Mucosa of gallbladder (tissue), 1 donor: Measurements from ENCODE around the gene ZNF444. TPM values are rescaled to one million over a fixed set of nuclear protein-coding genes. Genes with fewer than 3 reads are reported as not detected.
"Not testable (repeated sequence)": the region's sequence is repeated elsewhere in the genome, so short reads cannot be mapped to it uniquely, and the experiment has no call there.

Source experiments
- DNase-seq: peaks from one replicate; pipeline ENCODE4 v3.0.0-alpha.2; 2020; ENCODE audit warnings: low spot score
- total RNA-seq: library from RNA; stranded (reverse); gene quantifications from one replicate; pipeline ENCODE4 v1.2.1, GENCODE V29; 2021
- donor health status: DM: no; HTN: no; CAD: no.

Gene ZNF444
- total RNA-seq, 1 donor from 2014 or later = 76.2 TPM

- DNase-seq = not testable (repeated sequence)
Observed at GRCh38 chr19:56176310-56176709, 35.2 kb downstream of the ZNF444 start.

DNA sequence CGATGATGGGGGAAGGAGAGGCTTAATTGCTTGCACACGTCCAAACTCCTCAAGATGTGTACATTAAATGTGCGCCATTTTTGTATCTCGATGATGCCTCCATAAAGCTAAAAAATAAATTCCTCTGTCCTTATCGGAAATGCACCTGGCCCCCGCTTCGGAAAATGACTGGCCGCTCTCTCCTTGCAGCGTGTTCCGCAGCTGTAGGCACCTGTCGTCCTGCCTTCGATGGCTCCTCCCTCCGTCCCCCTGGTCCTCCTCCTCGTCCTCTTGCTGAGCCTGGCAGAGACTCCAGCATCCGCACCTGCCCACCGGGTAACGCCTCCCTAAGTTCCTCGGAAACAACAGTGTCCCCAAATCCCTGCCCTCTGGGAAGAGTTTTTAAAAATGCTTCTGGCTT, 35.8 kb downstream of the ZNF444 start:
- DNase-seq = no peak

- no peak for DNase-seq
Observed at GRCh38 chr19:56177564-56178243, 36.6 kb downstream of the ZNF444 start.

DNA sequence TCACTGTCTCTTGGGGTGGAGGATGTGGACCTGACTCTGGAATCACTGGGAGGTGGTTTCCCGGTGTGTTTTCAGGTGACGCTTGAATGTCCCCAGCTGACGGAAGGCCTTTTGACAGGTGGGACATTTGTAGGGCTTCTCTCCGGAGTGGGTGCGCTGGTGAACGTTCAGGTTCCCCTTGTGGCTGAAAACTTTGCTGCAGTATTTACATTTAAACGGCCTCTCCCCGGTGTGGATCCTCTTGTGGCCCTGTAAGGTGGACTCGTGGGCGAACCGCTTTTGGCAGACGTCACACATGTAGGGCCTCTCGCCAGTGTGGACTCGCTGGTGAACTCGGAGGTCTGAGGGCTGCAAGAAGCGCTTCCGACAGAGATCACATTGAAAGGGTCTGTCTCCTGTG, 48.7 kb downstream of the ZNF444 start:
- no peak for DNase-seq

DNA sequence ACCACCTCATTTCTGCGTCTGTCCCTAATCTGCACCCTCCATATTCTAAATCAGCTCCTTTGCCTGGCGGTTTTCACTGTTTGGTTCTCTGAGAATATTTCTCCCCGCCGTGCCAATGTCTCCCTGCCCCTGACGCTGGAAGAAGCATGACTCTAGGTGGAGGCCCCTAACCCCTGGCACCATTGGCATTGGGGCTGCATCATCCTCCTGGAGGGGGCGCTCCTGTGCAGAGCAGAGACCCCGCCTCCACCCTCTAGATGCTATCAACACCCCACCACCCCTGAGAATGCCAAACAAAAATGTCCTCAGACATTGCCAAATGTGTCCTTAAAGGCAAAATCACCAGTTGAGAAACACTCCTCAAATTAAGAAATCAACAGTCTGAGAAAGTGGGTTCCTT, 50.0 kb downstream of the ZNF444 start:
- DNase-seq = no peak

DNA sequence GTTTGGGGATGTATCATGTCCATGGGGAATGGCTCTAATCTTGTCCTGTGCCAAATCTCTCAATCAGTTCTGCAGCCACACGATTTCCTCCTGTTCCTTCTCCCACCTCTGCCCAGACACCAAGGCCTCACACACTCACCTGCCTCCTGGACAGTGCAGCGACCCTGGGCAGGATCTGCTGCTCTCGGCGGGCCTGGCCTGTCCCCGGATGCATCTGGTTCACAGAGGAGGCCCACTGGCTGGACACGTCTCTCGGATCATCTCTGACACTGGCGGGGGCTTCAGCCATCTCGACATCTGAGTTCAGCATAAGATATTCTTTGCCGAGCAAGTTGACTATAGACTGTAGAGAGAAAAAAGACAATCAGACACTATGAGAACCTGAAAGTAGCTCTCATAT, 50.6 kb downstream of the ZNF444 start:
- no peak for DNase-seq

GRCh38 chr19:56193981-56194640, 53.0 kb downstream of the ZNF444 start:
- no peak for DNase-seq

GRCh38 chr19:56197646-56198045, 56.6 kb downstream of the ZNF444 start, which contains the start of gene ZSCAN5B:
Gene ZSCAN5B, minus strand, starts transcription at chr19:56197783. Its CDS starts 4,731 bp downstream, at chr19:56193052.
- DNase-seq = not testable (repeated sequence)

GRCh38 chr19:56199687-56200086, 58.6 kb downstream of the ZNF444 start:
- no peak for DNase-seq

DNA sequence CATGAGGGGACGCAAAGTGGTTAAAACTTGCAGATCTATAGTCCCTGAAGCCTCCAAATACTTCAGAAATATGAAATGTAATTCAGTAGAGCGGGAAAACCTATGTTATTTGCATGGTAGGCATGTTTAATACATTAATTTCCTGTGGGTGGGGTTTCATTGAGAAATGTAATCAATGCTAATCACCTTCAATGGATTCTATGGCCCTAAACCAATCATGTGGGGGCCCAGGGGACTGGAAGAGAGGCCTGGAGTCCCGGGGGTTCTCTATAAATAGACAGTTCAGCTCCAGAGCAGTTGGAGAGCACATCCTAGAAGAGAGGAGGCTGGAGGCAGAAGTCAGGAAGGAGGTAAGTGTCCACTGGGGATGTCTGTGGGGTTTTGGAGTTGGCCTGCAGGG, 60.9 kb downstream of the ZNF444 start, which contains the start of gene ZSCAN5C:
TSS of gene ZSCAN5C (plus strand) at position 301 of the 400 bp plus-strand sequence. CDS start 3,641 bp downstream, outside the sequence.
- no peak for DNase-seq

- DNase-seq = not testable (repeated sequence)
Observed at GRCh38 chr19:56207581-56207980, 66.5 kb downstream of the ZNF444 start.

DNA sequence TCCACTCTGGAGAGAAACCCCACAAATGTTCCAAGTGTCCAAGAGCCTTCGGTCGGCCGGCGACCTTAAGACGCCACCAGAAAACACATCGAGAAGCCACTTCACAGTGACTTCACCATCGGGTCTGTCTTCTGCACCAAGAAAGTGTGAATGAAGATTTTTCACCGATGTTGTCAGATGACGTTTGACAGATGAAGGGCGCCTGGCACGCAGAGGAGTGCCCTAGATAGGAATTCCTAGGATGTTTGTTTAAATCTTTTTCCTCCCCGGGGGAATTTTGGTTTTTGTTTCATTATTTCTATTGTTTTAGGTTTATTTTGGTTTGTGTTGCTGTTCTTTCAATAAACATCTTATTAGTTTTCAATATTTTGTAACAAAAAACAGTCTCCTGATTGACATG, 68.0 kb downstream of the ZNF444 start:
- DNase-seq = no peak

DNA sequence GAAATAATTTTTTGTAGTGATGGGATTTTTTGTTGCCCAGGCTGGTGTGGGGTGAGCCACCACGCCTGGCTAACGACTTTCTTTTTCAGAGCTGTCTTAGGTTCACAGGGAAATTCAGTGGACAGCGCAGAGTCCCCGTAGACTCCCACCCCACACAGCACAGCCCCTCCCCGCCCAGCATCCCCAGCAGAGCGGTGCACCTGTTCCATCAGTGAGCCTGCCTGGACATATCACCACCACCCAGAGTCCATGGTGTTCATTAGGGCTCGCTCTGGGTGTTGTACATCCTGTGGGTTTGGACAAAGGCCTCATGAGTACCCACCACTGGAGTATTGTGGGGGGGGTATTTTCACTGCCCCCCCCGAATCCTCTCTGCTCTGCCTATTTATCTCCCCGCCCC, 68.9 kb downstream of the ZNF444 start:
- not testable (repeated sequence) for DNase-seq

Other genes with a start within 250 kb of the ZNF444 start
- gene NLRP13, start 209.0 kb upstream of the ZNF444 start, total RNA-seq = not detected
- gene NLRP8, start 193.5 kb upstream of the ZNF444 start, total RNA-seq = not detected
- not detected for gene NLRP5, start 154.5 kb upstream of the ZNF444 start, total RNA-seq
- 38.2 TPM for gene ZNF787, start 20.0 kb upstream of the ZNF444 start, total RNA-seq
- not detected for gene GALP, start 34.7 kb downstream of the ZNF444 start, total RNA-seq
- not detected for gene ZSCAN5B, start 56.5 kb downstream of the ZNF444 start, total RNA-seq
- gene ZSCAN5C, start 61.0 kb downstream of the ZNF444 start, total RNA-seq = not detected
- gene EDDM13, start 131.5 kb downstream of the ZNF444 start, total RNA-seq = not detected
- gene ZSCAN5A, start 173.6 kb downstream of the ZNF444 start, total RNA-seq = 10.7 TPM